ENCODE data around the gene SPTBN4.

Gene SPTBN4

DNA sequence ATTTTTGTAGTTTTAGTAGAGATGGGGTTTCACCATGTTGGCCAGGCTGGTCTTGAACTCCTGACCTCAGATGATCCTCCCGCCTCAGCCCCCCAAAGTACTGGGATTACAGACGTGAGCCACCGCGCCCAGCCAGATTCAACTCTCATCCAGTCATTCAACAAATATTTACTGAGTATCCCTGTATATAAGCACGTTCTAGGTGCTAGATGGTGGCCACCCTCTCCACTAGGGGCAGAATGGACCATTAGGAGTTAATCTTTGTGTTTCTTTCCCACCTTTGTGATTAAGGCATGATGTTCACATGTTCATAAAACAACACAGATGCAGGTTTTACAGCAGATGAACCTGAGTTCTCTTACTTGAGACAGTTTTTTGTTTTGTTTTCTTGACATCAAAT, 117.2 kb downstream of the SPTBN4 start:
- Histone ChIP-seq H3K4me3 (ENCODE audit: low read length, poor library complexity, severe bottlenecking) (no peak overlapping the region), H3K36me3 (ENCODE audit: insufficient read depth, low read length) (peaks cover 10% of the 10 kb centered on the region; the same call in 1 of the 2 replicates), H3K9me2 (replicated peaks; ENCODE audit: low read depth, low read length) (no peaks in the 10 kb centered on the region), H4K20me1 (ENCODE audit: insufficient read depth, low read length, poor library complexity, severe bottlenecking) (no peaks in the 10 kb centered on the region), H2AFZ (ENCODE audit: low read length) (no peak overlapping the region), H3F3A (ENCODE audit: low read depth) (no peaks in the 10 kb centered on the region), H3K4me2 (ENCODE audit: low read depth, low read length, poor library complexity, severe bottlenecking) (no peak overlapping the region), H3K9me3 (ENCODE audit: insufficient read depth, low read depth, low read length) (no peaks in the 10 kb centered on the region), H3K9ac (ENCODE audit: low read depth, low read length, poor library complexity, severe bottlenecking) (no peak overlapping the region), H3K27me3 (ENCODE audit: insufficient read depth, low read length, poor library complexity, severe bottlenecking) (no peaks in the 10 kb centered on the region), H3K4me1 (ENCODE audit: insufficient read depth, low read length, poor library complexity, severe bottlenecking) (no peaks in the 10 kb centered on the region), H3K79me2 (ENCODE audit: insufficient read depth, low read length) (no peaks in the 10 kb centered on the region)
- TF ChIP-seq, protein P1, sequence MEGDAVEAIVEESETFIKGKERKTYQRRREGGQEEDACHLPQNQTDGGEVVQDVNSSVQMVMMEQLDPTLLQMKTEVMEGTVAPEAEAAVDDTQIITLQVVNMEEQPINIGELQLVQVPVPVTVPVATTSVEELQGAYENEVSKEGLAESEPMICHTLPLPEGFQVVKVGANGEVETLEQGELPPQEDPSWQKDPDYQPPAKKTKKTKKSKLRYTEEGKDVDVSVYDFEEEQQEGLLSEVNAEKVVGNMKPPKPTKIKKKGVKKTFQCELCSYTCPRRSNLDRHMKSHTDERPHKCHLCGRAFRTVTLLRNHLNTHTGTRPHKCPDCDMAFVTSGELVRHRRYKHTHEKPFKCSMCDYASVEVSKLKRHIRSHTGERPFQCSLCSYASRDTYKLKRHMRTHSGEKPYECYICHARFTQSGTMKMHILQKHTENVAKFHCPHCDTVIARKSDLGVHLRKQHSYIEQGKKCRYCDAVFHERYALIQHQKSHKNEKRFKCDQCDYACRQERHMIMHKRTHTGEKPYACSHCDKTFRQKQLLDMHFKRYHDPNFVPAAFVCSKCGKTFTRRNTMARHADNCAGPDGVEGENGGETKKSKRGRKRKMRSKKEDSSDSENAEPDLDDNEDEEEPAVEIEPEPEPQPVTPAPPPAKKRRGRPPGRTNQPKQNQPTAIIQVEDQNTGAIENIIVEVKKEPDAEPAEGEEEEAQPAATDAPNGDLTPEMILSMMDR (conservative IDR thresholded peaks at IDR 0.05; ENCODE audit: low read length), result peak; percentile 50
- TF ChIP-seq EZH2phosphoT487 (IDR thresholded peaks at IDR 0.05; ENCODE audit: borderline replicate concordance), result no peak

DNA sequence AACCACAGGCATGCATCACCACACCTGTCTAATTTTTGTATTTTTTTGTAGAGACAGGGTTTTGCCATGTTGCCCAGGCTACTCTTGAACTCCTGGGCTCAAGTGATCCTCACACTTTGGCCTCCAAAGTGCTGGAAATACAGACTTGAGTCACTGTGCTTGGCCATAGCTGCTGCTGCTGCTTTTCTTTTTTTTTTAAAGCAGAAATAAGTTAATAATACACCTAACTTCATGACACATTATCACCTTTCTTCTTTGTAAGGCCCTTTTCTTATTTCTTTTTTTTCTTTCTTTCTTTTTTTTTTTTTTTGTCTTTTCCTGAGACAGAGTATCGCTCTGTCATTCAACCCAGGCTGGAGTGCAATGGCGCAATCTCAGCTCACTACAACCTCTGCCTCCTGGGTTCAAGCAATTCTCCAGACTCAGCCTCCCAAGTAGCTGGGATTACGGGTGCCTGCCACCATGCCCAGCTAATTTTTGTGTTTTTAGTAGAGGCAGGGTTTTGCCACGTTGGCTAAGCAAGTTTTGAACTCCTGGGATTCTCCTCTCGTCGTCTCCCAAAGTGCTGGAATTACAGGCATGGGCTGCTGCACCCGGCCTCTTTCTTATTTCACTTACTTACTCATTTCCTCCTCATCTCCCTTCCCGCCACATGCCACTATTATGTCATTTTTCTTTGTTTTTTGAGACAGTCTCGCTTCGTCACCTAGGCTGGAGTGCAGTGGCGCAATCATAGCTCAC, 118.6 kb downstream of the SPTBN4 start:
- no peak for TF ChIP-seq EZH2phosphoT487 (IDR thresholded peaks at IDR 0.05; ENCODE audit: borderline replicate concordance)
- TF ChIP-seq, protein P1 (conservative IDR thresholded peaks at IDR 0.05; ENCODE audit: low read length), result no peak
- no peak overlapping the region for H3K9ac ChIP-seq (ENCODE audit: low read depth, low read length, poor library complexity, severe bottlenecking)
- no peaks in the 10 kb centered on the region for H3F3A ChIP-seq (ENCODE audit: low read depth)
- H3K9me2 ChIP-seq (replicated peaks; ENCODE audit: low read depth, low read length), result no peaks in the 10 kb centered on the region
- H3K4me3 ChIP-seq (ENCODE audit: low read length, poor library complexity, severe bottlenecking), result no peak overlapping the region
- H3K9me3 ChIP-seq (ENCODE audit: insufficient read depth, low read depth, low read length), result no peaks in the 10 kb centered on the region
- H2AFZ ChIP-seq (ENCODE audit: low read length), result no peak overlapping the region
- peaks cover 5% of the 10 kb centered on the region; the same call in 1 of the 2 replicates for H3K36me3 ChIP-seq (ENCODE audit: insufficient read depth, low read length)
- no peaks in the 10 kb centered on the region for H3K4me1 ChIP-seq (ENCODE audit: insufficient read depth, low read length, poor library complexity, severe bottlenecking)
- H3K79me2 ChIP-seq (ENCODE audit: insufficient read depth, low read length), result no peaks in the 10 kb centered on the region
- H3K4me2 ChIP-seq (ENCODE audit: low read depth, low read length, poor library complexity, severe bottlenecking), result no peak overlapping the region
- no peaks in the 10 kb centered on the region for H3K27me3 ChIP-seq (ENCODE audit: insufficient read depth, low read length, poor library complexity, severe bottlenecking)
- no peaks in the 10 kb centered on the region for H4K20me1 ChIP-seq (ENCODE audit: insufficient read depth, low read length, poor library complexity, severe bottlenecking)

DNA sequence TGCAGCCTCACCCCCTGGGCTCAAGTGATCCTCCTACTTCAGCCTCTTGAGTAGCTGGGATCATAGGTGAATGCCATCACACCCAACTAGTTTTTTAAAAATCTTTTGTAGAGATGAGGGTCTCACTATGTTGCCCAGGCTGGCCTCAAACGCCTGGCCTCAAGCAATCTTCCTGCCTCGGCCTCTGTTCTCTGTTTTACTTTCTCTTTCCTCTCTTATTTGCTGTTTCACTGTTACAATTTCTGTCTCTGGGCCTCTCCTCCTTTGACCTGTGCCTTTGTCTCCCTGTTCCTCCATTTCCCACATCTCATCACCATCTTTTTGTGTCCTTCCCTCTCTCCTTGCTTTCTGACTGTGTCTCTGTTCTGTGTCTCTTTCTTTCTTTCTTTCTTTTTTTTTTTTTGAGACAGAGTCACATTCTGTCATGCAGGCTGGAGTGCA, 119.2 kb downstream of the SPTBN4 start:
- no peaks in the 10 kb centered on the region for H4K20me1 ChIP-seq (ENCODE audit: insufficient read depth, low read length, poor library complexity, severe bottlenecking)
- no peaks in the 10 kb centered on the region for H3K9me2 ChIP-seq (replicated peaks; ENCODE audit: low read depth, low read length)
- H3K4me2 ChIP-seq (ENCODE audit: low read depth, low read length, poor library complexity, severe bottlenecking), result no peak overlapping the region
- H3K79me2 ChIP-seq (ENCODE audit: insufficient read depth, low read length), result no peaks in the 10 kb centered on the region
- no peak overlapping the region for H2AFZ ChIP-seq (ENCODE audit: low read length)
- H3K4me1 ChIP-seq (ENCODE audit: insufficient read depth, low read length, poor library complexity, severe bottlenecking), result no peaks in the 10 kb centered on the region
- H3K4me3 ChIP-seq (ENCODE audit: low read length, poor library complexity, severe bottlenecking), result no peak overlapping the region
- H3K9me3 ChIP-seq (ENCODE audit: insufficient read depth, low read depth, low read length), result no peaks in the 10 kb centered on the region
- no peak overlapping the region for H3K9ac ChIP-seq (ENCODE audit: low read depth, low read length, poor library complexity, severe bottlenecking)
- H3K27me3 ChIP-seq (ENCODE audit: insufficient read depth, low read length, poor library complexity, severe bottlenecking), result no peaks in the 10 kb centered on the region
- peaks cover 1% of the 10 kb centered on the region; the same call in 1 of the 2 replicates for H3K36me3 ChIP-seq (ENCODE audit: insufficient read depth, low read length)
- H3F3A ChIP-seq (ENCODE audit: low read depth), result no peaks in the 10 kb centered on the region
- TF ChIP-seq, protein P1 (conservative IDR thresholded peaks at IDR 0.05; ENCODE audit: low read length), result no peak
- no peak for TF ChIP-seq EZH2phosphoT487 (IDR thresholded peaks at IDR 0.05; ENCODE audit: borderline replicate concordance)

All from Loucy (cell line).